Spleen (tissue), 7 donors: ENCODE results near the gene ZNG1B.
"Not testable (repeated sequence)": the region's sequence is repeated elsewhere in the genome, so short reads cannot be mapped to it uniquely, and the experiment has no call there.

Source experiments
- POLR2AphosphoS5 ChIP-seq, 3 donors: sonication (generic); formaldehyde crosslinking; IDR thresholded peaks; one replicate each; pipeline ENCODE4 v1.5.1; 2017; ENCODE audit warnings: antibody characterized with exemption in 3 of 3
- TF ChIP-seq, protein P1 (sequence below), 11 experiments: fragments of 200-600 bp in 7 of 11; fragments of 450-650 bp in 4 of 11; sonication (generic) in 4 of 11; IDR thresholded peaks in 8 of 11; conservative IDR thresholded peaks in 3 of 11; 1 replicate in 7 of 11; 2 replicates in 4 of 11; pipeline versions ENCODE4 v1.4.0 to v1.8.0; 2016 to 2021; ENCODE audit warnings: antibody characterized with exemption in 11 of 11, inconsistent platforms in 4 of 11, mild to moderate bottlenecking in 1 of 11
- donor health status: DM: no; HTN: no; CAD: no; lungs with moderate emphysema.
- donor health status: DM: no; HTN: no; CAD: no.
- donor health status: DM: no; HTN: no; CAD: no.

DNA sequence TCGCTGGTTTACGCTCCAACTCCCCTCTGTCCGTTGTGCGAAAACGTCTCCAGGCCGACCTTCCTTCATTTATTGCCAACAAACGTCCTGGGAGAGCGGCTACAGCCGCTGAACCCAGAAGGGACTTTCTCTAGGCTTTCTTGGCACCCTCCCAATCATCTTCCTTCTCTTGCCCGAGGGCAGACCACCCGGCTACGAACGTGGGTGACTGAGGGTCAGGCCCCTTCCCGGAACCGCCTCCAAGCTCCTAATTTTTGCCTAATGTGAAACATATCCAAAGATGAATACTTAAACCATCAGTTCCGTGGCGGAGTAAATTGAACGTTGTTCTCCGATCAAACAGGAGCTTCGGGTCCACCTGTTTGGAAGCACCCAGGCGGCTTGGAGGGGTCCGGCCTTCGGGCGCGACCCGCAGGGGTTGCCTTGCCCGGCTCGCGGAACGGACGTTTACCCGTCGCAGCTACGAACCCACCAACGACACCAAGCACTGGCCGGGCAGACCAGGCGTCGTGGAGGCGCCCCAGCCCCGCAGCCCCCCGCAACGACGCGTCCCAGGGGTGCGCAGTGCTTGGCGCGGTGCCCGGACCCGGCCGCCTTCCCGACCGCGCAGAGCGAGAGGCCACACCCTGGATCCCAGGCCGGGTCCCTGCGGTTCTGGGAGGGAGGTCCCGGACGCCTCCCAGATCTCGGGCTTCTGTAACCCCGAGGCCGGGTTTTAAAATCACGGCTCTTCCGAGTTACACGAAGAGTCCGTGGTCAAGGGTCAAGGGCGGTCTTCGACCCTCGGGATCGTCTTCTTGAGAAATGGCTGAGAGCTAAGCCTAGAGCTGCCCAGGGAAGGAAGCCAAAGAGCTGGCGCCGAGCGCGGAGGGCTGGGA is 65.0 kb downstream of the ZNG1B start:
- TF ChIP-seq POLR2AphosphoS5 (IDR thresholded peaks at IDR 0.05), result not testable (repeated sequence)
- TF ChIP-seq, protein P1, sequence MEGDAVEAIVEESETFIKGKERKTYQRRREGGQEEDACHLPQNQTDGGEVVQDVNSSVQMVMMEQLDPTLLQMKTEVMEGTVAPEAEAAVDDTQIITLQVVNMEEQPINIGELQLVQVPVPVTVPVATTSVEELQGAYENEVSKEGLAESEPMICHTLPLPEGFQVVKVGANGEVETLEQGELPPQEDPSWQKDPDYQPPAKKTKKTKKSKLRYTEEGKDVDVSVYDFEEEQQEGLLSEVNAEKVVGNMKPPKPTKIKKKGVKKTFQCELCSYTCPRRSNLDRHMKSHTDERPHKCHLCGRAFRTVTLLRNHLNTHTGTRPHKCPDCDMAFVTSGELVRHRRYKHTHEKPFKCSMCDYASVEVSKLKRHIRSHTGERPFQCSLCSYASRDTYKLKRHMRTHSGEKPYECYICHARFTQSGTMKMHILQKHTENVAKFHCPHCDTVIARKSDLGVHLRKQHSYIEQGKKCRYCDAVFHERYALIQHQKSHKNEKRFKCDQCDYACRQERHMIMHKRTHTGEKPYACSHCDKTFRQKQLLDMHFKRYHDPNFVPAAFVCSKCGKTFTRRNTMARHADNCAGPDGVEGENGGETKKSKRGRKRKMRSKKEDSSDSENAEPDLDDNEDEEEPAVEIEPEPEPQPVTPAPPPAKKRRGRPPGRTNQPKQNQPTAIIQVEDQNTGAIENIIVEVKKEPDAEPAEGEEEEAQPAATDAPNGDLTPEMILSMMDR (IDR thresholded peaks at IDR 0.05 in 8 of 11, conservative IDR thresholded peaks at IDR 0.05 in 3 of 11), result not testable (repeated sequence)
